Measurements from ENCODE around the gene UBASH3B. TPM values are rescaled to one million over a fixed set of nuclear protein-coding genes. Genes with fewer than 3 reads are reported as not detected.

Gene UBASH3B
- total and polyA plus RNA-seq, 2 donors (not counting 1 experiment from before 2014, with no cell fraction given) = 13.1 to 44.4 TPM

GRCh38 chr11:122836916-122837315, 181.4 kb downstream of the UBASH3B start:
- H3K36me3 ChIP-seq (ENCODE audit: control insufficient read depth, insufficient read depth, low read length) = no peaks in the 10 kb centered on the region
- H3K4me2 ChIP-seq (ENCODE audit: extremely low read depth, insufficient read depth, low read length) = no peak overlapping the region
- no peaks in the 10 kb centered on the region for H4K20me1 ChIP-seq (ENCODE audit: control insufficient read depth, extremely low read depth, insufficient read depth, low read length)
- no peak for DNase-seq (ENCODE audit: low read depth in 2 of 2)
- H3K4me1 ChIP-seq (ENCODE audit: control insufficient read depth, extremely low read depth, insufficient read depth, low read length) = no peaks in the 10 kb centered on the region
- H3K9me3 ChIP-seq (ENCODE audit: control insufficient read depth, insufficient read depth, low read depth, low read length) = no peaks in the 10 kb centered on the region
- no peak overlapping the region for H3K4me3 ChIP-seq (replicated peaks in 1 of 4; ENCODE audit: control extremely low read depth in 1 of 4, insufficient read depth in 1 of 4, low read depth in 3 of 4, low read length in 4 of 4)
- TF ChIP-seq CTCF (conservative IDR thresholded peaks at IDR 0.05 in 1 of 2, IDR thresholded peaks at IDR 0.05 in 1 of 2; ENCODE audit: low read depth in 1 of 2, low read length in 2 of 2) = no peak
- no peak for TF ChIP-seq EZH2 (IDR thresholded peaks at IDR 0.05; ENCODE audit: low read length, missing control alignments)
- no peak overlapping the region for H2AFZ ChIP-seq (ENCODE audit: low read length)
- no peak overlapping the region for H3K9ac ChIP-seq (ENCODE audit: insufficient read depth, low read length)
- H3K27me3 ChIP-seq (ENCODE audit: control insufficient read depth, insufficient read depth, low read length) = no peaks in the 10 kb centered on the region
- no peaks in the 10 kb centered on the region for H3K79me2 ChIP-seq (ENCODE audit: control insufficient read depth, insufficient read depth, low read length)
- no peak overlapping the region for H3K27ac ChIP-seq (ENCODE audit: insufficient read depth, low read length)

GRCh38 chr11:122837528-122838346, 182.2 kb downstream of the UBASH3B start:
- H3K27me3 ChIP-seq (ENCODE audit: control insufficient read depth, insufficient read depth, low read length) = no peaks in the 10 kb centered on the region
- H3K9me3 ChIP-seq (ENCODE audit: control insufficient read depth, insufficient read depth, low read depth, low read length) = no peaks in the 10 kb centered on the region
- H3K27ac ChIP-seq (ENCODE audit: insufficient read depth, low read length) = no peak overlapping the region
- H3K9ac ChIP-seq (ENCODE audit: insufficient read depth, low read length) = no peak overlapping the region
- no peak overlapping the region for H2AFZ ChIP-seq (ENCODE audit: low read length)
- no peaks in the 10 kb centered on the region for H3K79me2 ChIP-seq (ENCODE audit: control insufficient read depth, insufficient read depth, low read length)
- no peak overlapping the region for H3K4me2 ChIP-seq (ENCODE audit: extremely low read depth, insufficient read depth, low read length)
- TF ChIP-seq EZH2 (IDR thresholded peaks at IDR 0.05; ENCODE audit: low read length, missing control alignments) (no peak), CTCF (conservative IDR thresholded peaks at IDR 0.05 in 1 of 2, IDR thresholded peaks at IDR 0.05 in 1 of 2; ENCODE audit: low read depth in 1 of 2, low read length in 2 of 2) (no peak)
- no peaks in the 10 kb centered on the region for H3K36me3 ChIP-seq (ENCODE audit: control insufficient read depth, insufficient read depth, low read length)
- H4K20me1 ChIP-seq (ENCODE audit: control insufficient read depth, extremely low read depth, insufficient read depth, low read length) = no peaks in the 10 kb centered on the region
- no peak for DNase-seq (ENCODE audit: low read depth in 2 of 2)
- no peak overlapping the region for H3K4me3 ChIP-seq (replicated peaks in 1 of 4; ENCODE audit: control extremely low read depth in 1 of 4, insufficient read depth in 1 of 4, low read depth in 3 of 4, low read length in 4 of 4)
- no peaks in the 10 kb centered on the region for H3K4me1 ChIP-seq (ENCODE audit: control insufficient read depth, extremely low read depth, insufficient read depth, low read length)

- DNase-seq (ENCODE audit: low read depth in 2 of 2) = no peak
- H3K27ac ChIP-seq (ENCODE audit: insufficient read depth, low read length) = no peak overlapping the region
- no peak overlapping the region for H2AFZ ChIP-seq (ENCODE audit: low read length)
- no peaks in the 10 kb centered on the region for H3K79me2 ChIP-seq (ENCODE audit: control insufficient read depth, insufficient read depth, low read length)
- H3K27me3 ChIP-seq (ENCODE audit: control insufficient read depth, insufficient read depth, low read length) = peaks cover 2% of the 10 kb centered on the region
- H3K9ac ChIP-seq (ENCODE audit: insufficient read depth, low read length) = no peak overlapping the region
- no peak for TF ChIP-seq CTCF (conservative IDR thresholded peaks at IDR 0.05 in 1 of 2, IDR thresholded peaks at IDR 0.05 in 1 of 2; ENCODE audit: low read depth in 1 of 2, low read length in 2 of 2)
- TF ChIP-seq EZH2 (IDR thresholded peaks at IDR 0.05; ENCODE audit: low read length, missing control alignments) = no peak
- H3K4me3 ChIP-seq (replicated peaks in 1 of 4; ENCODE audit: control extremely low read depth in 1 of 4, insufficient read depth in 1 of 4, low read depth in 3 of 4, low read length in 4 of 4) = no peak overlapping the region
- no peak overlapping the region for H3K4me2 ChIP-seq (ENCODE audit: extremely low read depth, insufficient read depth, low read length)
- H3K36me3 ChIP-seq (ENCODE audit: control insufficient read depth, insufficient read depth, low read length) = no peaks in the 10 kb centered on the region
- no peaks in the 10 kb centered on the region for H4K20me1 ChIP-seq (ENCODE audit: control insufficient read depth, extremely low read depth, insufficient read depth, low read length)
- no peaks in the 10 kb centered on the region for H3K4me1 ChIP-seq (ENCODE audit: control insufficient read depth, extremely low read depth, insufficient read depth, low read length)
- no peaks in the 10 kb centered on the region for H3K9me3 ChIP-seq (ENCODE audit: control insufficient read depth, insufficient read depth, low read depth, low read length)
Measured at GRCh38 chr11:122843281-122844141, 188.0 kb downstream of the UBASH3B start.

Measured in fibroblast of lung (primary cell).